Right lobe of liver (tissue), 6 donors: Measurements from ENCODE around the gene TCF12. TPM values are rescaled to one million over a fixed set of nuclear protein-coding genes. Genes with fewer than 3 reads are reported as not detected.
A peak's percentile ranks its signal among the peaks of the same experiment; 100 is the strongest.

Experiments used
- ATAC-seq, 4 donors: fragments of 200-7000 bp; cut with Tn5 transposase; one replicate each; pipeline ENCODE4 v1.9.1; 2020; ENCODE audit warnings: mild to moderate bottlenecking in 4 of 4, moderate library complexity in 4 of 4
- DNase-seq, 3 donors: peaks; one replicate each; pipeline ENCODE4 v3.0.0-alpha.2; 2020
- H3K27ac ChIP-seq, 3 donors: fragments of 200-600 bp; one replicate each; pipeline ENCODE4 v1.8.0; 2022
- H3K27me3 ChIP-seq, 2 donors: fragments of 200-600 bp; one replicate each; pipeline ENCODE4 v1.8.0; 2022
- H3K36me3 ChIP-seq, 4 donors: fragments of 200-600 bp; sonication (generic) in 1 of 4; one replicate each; pipeline versions ENCODE4 v1.5.1 to v1.8.0; 2017 to 2022; ENCODE audit warnings: control low read depth in 1 of 4
- H3K4me1 ChIP-seq, 4 donors: fragments of 200-600 bp; sonication (generic) in 1 of 4; one replicate each; pipeline versions ENCODE4 v1.5.1 to v1.8.0; 2017 to 2022; ENCODE audit warnings: control low read depth in 1 of 4
- H3K4me3 ChIP-seq, 3 donors: fragments of 200-600 bp; one replicate each; pipeline ENCODE4 v1.8.0; 2022
- H3K9me3 ChIP-seq, 4 donors: fragments of 200-600 bp; sonication (generic) in 1 of 4; one replicate each; pipeline versions ENCODE4 v1.5.1 to v1.8.0; 2017 to 2022; ENCODE audit warnings: control low read depth in 1 of 4
- CTCF ChIP-seq, 4 donors: fragments of 200-600 bp in 3 of 4; fragments of 450-650 bp in 1 of 4; IDR thresholded peaks; one replicate each; pipeline versions ENCODE4 v1.5.1 to v1.8.0; 2016 to 2022; ENCODE audit warnings: antibody characterized with exemption in 4 of 4, mild to moderate bottlenecking in 2 of 4
- POLR2A ChIP-seq: fragments of 450-650 bp; IDR thresholded peaks from one replicate; pipeline ENCODE4 v1.6.1; 2017; ENCODE audit warnings: antibody characterized with exemption, mild to moderate bottlenecking
- WGBS: methylation state at CpG from one replicate; pipeline ENCODE4 v1.1.6; 2018; ENCODE audit warnings: low coverage, low lambda C conversion rate; ENCODE audit not compliant: insufficient coverage; ENCODE audit errors: missing lambda C conversion rate; 5-methylcytosine and 5-hydroxymethylcytosine counted together
- intact Hi-C, 2 donors: fragments of 100-400 bp; cut with DNase I; formaldehyde crosslinking; loops; one replicate each; pipeline versions ENCODE4 v1.11.2 to v1.14.1; 2022
- total RNA-seq, 6 experiments: library from RNA; depleted of rRNA in 2 of 6; stranded (reverse); fragments of >200 nt in 2 of 6; fragmentation: NEBNext Ultra II Directional in 3 of 6; extraction: Animal tissue kit (Norgen Biotek cat#: 25700) in 3 of 6; gene quantifications; one replicate each; pipeline versions ENCODE4 v1.1.0 to v1.2.4, GENCODE V29; 2016 to 2023
- donor health status: DM: no; HTN: yes; CAD: no.
- donor health status: DM: no; HTN: no; CAD: no.
- donor health status: DM: no; HTN: no; CAD: no.
- donor health status: DM: no; HTN: yes; CAD: no.
- donor health status: DM: no; HTN: yes; CAD: no.

TCF12 gene
- total RNA-seq, 6 experiments from 2014 or later, result 28.9 to 41.9 (median 35.3) TPM

DNA sequence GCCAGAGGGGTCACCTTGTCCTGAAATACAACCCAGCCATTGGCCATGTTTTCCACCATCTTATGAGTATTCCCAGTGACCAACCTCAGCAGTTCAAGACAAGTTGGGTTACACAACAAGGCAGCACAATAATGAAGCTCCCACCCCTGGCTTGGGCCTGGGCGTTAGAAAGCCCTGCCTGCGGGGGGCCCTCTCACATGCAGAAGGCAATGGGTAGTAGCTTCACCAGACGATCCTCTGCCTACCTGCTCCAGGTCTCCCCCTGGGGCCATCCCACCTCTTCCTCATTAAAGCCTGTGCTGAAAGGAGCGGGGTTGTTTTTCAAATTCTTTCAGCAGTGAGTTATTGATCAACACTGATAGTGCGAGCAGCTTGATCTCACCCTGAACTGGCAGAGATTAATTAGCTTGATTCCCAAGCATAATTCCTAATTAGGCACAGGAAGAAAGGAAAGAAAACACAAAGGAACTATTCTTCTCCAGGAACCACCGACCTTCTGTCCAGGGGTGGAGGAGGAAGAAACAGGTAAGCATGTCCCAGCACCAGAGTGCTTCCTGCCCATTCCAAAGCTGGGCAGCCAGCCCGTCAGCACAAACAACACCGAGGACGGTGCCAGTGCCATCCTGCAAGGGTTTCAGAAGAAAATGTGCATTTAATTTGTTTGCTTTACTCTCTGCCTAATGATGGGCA is 378.2 kb downstream of the TCF12 start:
- DNase-seq (no peak), ATAC-seq (no peak)
- Histone ChIP-seq H3K9me3 (no peaks in the 10 kb centered on the region), H3K36me3 (peaks cover 0 to 2% (median 0%) of the 10 kb centered on the region in 4 donors), H3K4me3 (no peak overlapping the region), H3K4me1 (no peaks in the 10 kb centered on the region), H3K27me3 (no peaks in the 10 kb centered on the region), H3K27ac (no peak overlapping the region)
- intact Hi-C loops, result no loop called here
- 66% methylated on average over 3 of the region's 9 CpGs for WGBS
- TF ChIP-seq CTCF (IDR thresholded peaks at IDR 0.05), result no peak
- TF ChIP-seq POLR2A, result no peak

GRCh38 chr15:57297163-57297593 is 378.7 kb downstream of the TCF12 start:
- peak in 1 of 4 donors; percentile 19 for ATAC-seq

GRCh38 chr15:57297630-57298029 is 379.2 kb downstream of the TCF12 start:
- TF ChIP-seq CTCF (IDR thresholded peaks at IDR 0.05) (no peak), POLR2A (no peak)
- DNase-seq (no peak), ATAC-seq (no peak)
- Histone ChIP-seq H3K4me1 (no peaks in the 10 kb centered on the region), H3K27ac (no peak overlapping the region), H3K27me3 (no peaks in the 10 kb centered on the region), H3K4me3 (no peak overlapping the region), H3K9me3 (no peaks in the 10 kb centered on the region), H3K36me3 (peaks cover 0 to 2% (median 0%) of the 10 kb centered on the region in 4 donors)
- intact Hi-C loops, result no loop called here
- WGBS, result 89% methylated on average over 4 of the region's 6 CpGs

More at GRCh38 chr15:57297163-57297593, 378.7 kb downstream of the TCF12 start:
- peaks cover 0 to 2% (median 0%) of the 10 kb centered on the region in 4 donors for H3K36me3 ChIP-seq
- H3K4me1 ChIP-seq, result no peaks in the 10 kb centered on the region
- no peak for DNase-seq
- no peak overlapping the region for H3K27ac ChIP-seq
- H3K4me3 ChIP-seq, result no peak overlapping the region
- WGBS, result 84% methylated on average over 3 of the region's 3 CpGs
- TF ChIP-seq CTCF (IDR thresholded peaks at IDR 0.05), result no peak
- TF ChIP-seq POLR2A, result no peak
- H3K9me3 ChIP-seq, result no peaks in the 10 kb centered on the region
- intact Hi-C loops, result no loop called here
- no peaks in the 10 kb centered on the region for H3K27me3 ChIP-seq

- no peaks in the 10 kb centered on the region for H3K36me3 ChIP-seq
- H3K27ac ChIP-seq, result no peak overlapping the region
- DNase-seq (no peak), ATAC-seq (no peak)
- TF ChIP-seq POLR2A (no peak), CTCF (IDR thresholded peaks at IDR 0.05) (no peak)
- WGBS, result 83% methylated on average over 5 of the region's 5 CpGs
- intact Hi-C loops, result no loop called here
- no peaks in the 10 kb centered on the region for H3K27me3 ChIP-seq
- no peak overlapping the region for H3K4me3 ChIP-seq
- no peaks in the 10 kb centered on the region for H3K9me3 ChIP-seq
- no peaks in the 10 kb centered on the region for H3K4me1 ChIP-seq
Measured at GRCh38 chr15:57298204-57298603, 379.8 kb downstream of the TCF12 start.
